Measurements from ENCODE around the gene LMTK2.

The LMTK2 gene

GRCh38 chr7:98234429-98235147 is 127.9 kb downstream of the LMTK2 start:
- no peak for TF ChIP-seq CTCF (IDR thresholded peaks at IDR 0.05)

GRCh38 chr7:98235901-98236300 is 129.2 kb downstream of the LMTK2 start:
- TF ChIP-seq CTCF (IDR thresholded peaks at IDR 0.05) = no peak

- TF ChIP-seq CTCF (IDR thresholded peaks at IDR 0.05) = no peak
These were observed 129.9 kb downstream of the LMTK2 start for GRCh38 chr7:98236355-98237185.

GRCh38 chr7:98238076-98238475 is 131.4 kb downstream of the LMTK2 start:
- TF ChIP-seq CTCF (IDR thresholded peaks at IDR 0.05) = no peak

- no peak for TF ChIP-seq CTCF (IDR thresholded peaks at IDR 0.05)
These were observed 132.3 kb downstream of the LMTK2 start for GRCh38 chr7:98238976-98239375.

GRCh38 chr7:98240961-98241673 is 134.5 kb downstream of the LMTK2 start:
- peak; percentile 88 for TF ChIP-seq CTCF (IDR thresholded peaks at IDR 0.05)

GRCh38 chr7:98241674-98242241 is 135.1 kb downstream of the LMTK2 start:
- TF ChIP-seq CTCF (IDR thresholded peaks at IDR 0.05) = peak; percentile 29

All from LNCAP (cell line).